Activated CD4-positive, CD25-positive, alpha-beta regulatory T cell (primary cell): Measurements from ENCODE around the gene BSPH1.
"Not testable (repeated sequence)": the region's sequence is repeated elsewhere in the genome, so short reads cannot be mapped to it uniquely, and the experiment has no call there.

ENCODE experiments used
- DNase-seq, 4 experiments: peaks; one replicate each; lab custom pipeline; 2025; lab: John Stamatoyannopoulos, UW

The BSPH1 gene

GRCh38 chr19:47920107-47920506 is 71.9 kb downstream of the BSPH1 start:
- not testable (repeated sequence) for DNase-seq
